SK-N-SH treated with all-trans-retinoic acid at 6 μM for 48 hours (cell line): Measurements from ENCODE around the gene PCDHB14.
"Not testable (repeated sequence)": the region's sequence is repeated elsewhere in the genome, so short reads cannot be mapped to it uniquely, and the experiment has no call there.

Source experiments
- ARNTL ChIP-seq: fragments of 450-650 bp; formaldehyde crosslinking; IDR thresholded peaks from 2 replicates; pipeline ENCODE4 v1.5.0; 2020; ENCODE audit warnings: low read depth, mild to moderate bottlenecking, moderate library complexity, borderline replicate concordance
- ESRRG ChIP-seq: fragments of 250-450 bp; sonication (Bioruptor Pico); IDR thresholded peaks from 2 replicates; pipeline ENCODE4 v1.6.1; 2021; ENCODE audit warnings: mild to moderate bottlenecking
- ISL1 ChIP-seq: fragments of 250-450 bp; sonication (Bioruptor Pico); IDR thresholded peaks from 2 replicates; pipeline ENCODE4 v2.1.2; 2022; ENCODE audit warnings: mild to moderate bottlenecking, moderate library complexity
- PPARA ChIP-seq: fragments of 250-450 bp; sonication (Bioruptor Pico); IDR thresholded peaks from 2 replicates; pipeline ENCODE4 v1.5.0; 2020; ENCODE audit warnings: mild to moderate bottlenecking, borderline replicate concordance
- RARB ChIP-seq: fragments of 250-450 bp; sonication (Bioruptor Pico); IDR thresholded peaks from 2 replicates; pipeline ENCODE4 v1.8.0; 2021; ENCODE audit warnings: mild to moderate bottlenecking, moderate library complexity
- TCF4 ChIP-seq: fragments of 250-450 bp; sonication (Bioruptor Pico); IDR thresholded peaks from 2 replicates; pipeline ENCODE4 v1.8.0; 2021; ENCODE audit warnings: mild to moderate bottlenecking, moderate library complexity, borderline replicate concordance
- TOX ChIP-seq: fragments of 250-450 bp; sonication (Bioruptor Pico); IDR thresholded peaks from 2 replicates; pipeline ENCODE4 v1.8.0; 2021; ENCODE audit warnings: mild to moderate bottlenecking, moderate library complexity, borderline replicate concordance
- TSHZ2 ChIP-seq: fragments of 250-450 bp; sonication (Bioruptor Pico); IDR thresholded peaks from 2 replicates; pipeline ENCODE4 v1.5.0; 2020; ENCODE audit warnings: mild to moderate bottlenecking, moderate library complexity
- ZFP3 ChIP-seq: fragments of 250-450 bp; sonication (Bioruptor Pico); IDR thresholded peaks from 2 replicates; pipeline ENCODE4 v1.5.0; 2020; ENCODE audit warnings: mild to moderate bottlenecking, moderate library complexity
- ZFP30 ChIP-seq: fragments of 450-650 bp; formaldehyde crosslinking; IDR thresholded peaks from 2 replicates; pipeline ENCODE4 v1.5.0; 2022; ENCODE audit warnings: mild to moderate bottlenecking, moderate library complexity
- ZNF8 ChIP-seq: fragments of 450-650 bp; formaldehyde crosslinking; IDR thresholded peaks from 2 replicates; pipeline ENCODE4 v1.5.0; 2020; ENCODE audit warnings: mild to moderate bottlenecking, moderate library complexity
- TF ChIP-seq, protein P1 (sequence below): fragments of 250-450 bp; sonication (Bioruptor Pico); IDR thresholded peaks from 2 replicates; pipeline ENCODE4 v1.5.1; 2021; ENCODE audit warnings: mild to moderate bottlenecking, moderate library complexity
- TF ChIP-seq, protein P2 (sequence below): fragments of 250-450 bp; sonication (Bioruptor Pico); IDR thresholded peaks from 2 replicates; pipeline ENCODE4 v1.8.0; 2020; ENCODE audit warnings: mild to moderate bottlenecking, moderate library complexity, borderline replicate concordance
- TF ChIP-seq, protein P3 (sequence below): fragments of 250-450 bp; sonication (Bioruptor Pico); IDR thresholded peaks from 2 replicates; pipeline ENCODE4 v1.5.1; 2020; ENCODE audit warnings: low read depth, mild to moderate bottlenecking, moderate library complexity

- TF ChIP-seq, protein P1, sequence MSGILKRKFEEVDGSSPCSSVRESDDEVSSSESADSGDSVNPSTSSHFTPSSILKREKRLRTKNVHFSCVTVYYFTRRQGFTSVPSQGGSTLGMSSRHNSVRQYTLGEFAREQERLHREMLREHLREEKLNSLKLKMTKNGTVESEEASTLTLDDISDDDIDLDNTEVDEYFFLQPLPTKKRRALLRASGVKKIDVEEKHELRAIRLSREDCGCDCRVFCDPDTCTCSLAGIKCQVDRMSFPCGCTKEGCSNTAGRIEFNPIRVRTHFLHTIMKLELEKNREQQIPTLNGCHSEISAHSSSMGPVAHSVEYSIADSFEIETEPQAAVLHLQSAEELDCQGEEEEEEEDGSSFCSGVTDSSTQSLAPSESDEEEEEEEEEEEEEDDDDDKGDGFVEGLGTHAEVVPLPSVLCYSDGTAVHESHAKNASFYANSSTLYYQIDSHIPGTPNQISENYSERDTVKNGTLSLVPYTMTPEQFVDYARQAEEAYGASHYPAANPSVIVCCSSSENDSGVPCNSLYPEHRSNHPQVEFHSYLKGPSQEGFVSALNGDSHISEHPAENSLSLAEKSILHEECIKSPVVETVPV, result not testable (repeated sequence)
- TF ChIP-seq, protein P2, sequence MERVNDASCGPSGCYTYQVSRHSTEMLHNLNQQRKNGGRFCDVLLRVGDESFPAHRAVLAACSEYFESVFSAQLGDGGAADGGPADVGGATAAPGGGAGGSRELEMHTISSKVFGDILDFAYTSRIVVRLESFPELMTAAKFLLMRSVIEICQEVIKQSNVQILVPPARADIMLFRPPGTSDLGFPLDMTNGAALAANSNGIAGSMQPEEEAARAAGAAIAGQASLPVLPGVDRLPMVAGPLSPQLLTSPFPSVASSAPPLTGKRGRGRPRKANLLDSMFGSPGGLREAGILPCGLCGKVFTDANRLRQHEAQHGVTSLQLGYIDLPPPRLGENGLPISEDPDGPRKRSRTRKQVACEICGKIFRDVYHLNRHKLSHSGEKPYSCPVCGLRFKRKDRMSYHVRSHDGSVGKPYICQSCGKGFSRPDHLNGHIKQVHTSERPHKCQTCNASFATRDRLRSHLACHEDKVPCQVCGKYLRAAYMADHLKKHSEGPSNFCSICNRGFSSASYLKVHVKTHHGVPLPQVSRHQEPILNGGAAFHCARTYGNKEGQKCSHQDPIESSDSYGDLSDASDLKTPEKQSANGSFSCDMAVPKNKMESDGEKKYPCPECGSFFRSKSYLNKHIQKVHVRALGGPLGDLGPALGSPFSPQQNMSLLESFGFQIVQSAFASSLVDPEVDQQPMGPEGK (CRISPR knock-in tag), result not testable (repeated sequence)
- not testable (repeated sequence) for TF ChIP-seq ARNTL (CRISPR knock-in tag); ZNF8 (CRISPR knock-in tag); ISL1; TCF4 (CRISPR knock-in tag); ZFP30; RARB; ZFP3 (CRISPR knock-in tag); TSHZ2 (CRISPR knock-in tag); TOX (CRISPR knock-in tag); PPARA (CRISPR knock-in tag); ESRRG (CRISPR knock-in tag)
- TF ChIP-seq, protein P3, sequence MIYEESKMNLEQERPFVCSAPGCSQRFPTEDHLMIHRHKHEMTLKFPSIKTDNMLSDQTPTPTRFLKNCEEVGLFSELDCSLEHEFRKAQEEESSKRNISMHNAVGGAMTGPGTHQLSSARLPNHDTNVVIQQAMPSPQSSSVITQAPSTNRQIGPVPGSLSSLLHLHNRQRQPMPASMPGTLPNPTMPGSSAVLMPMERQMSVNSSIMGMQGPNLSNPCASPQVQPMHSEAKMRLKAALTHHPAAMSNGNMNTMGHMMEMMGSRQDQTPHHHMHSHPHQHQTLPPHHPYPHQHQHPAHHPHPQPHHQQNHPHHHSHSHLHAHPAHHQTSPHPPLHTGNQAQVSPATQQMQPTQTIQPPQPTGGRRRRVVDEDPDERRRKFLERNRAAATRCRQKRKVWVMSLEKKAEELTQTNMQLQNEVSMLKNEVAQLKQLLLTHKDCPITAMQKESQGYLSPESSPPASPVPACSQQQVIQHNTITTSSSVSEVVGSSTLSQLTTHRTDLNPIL (CRISPR knock-in tag), result not testable (repeated sequence)
These were observed 28.8 kb upstream of the PCDHB14 start for GRCh38 chr5:141194332-141194731.
